Stimulated activated CD8-positive, alpha-beta memory T cell treated with anti-CD3 and anti-CD28 coated beads, Interleukin-7, amount 100 ng/mL, for 24 hours (primary cell): ENCODE data around the gene MED13L.
"Not testable (repeated sequence)": the region's sequence is repeated elsewhere in the genome, so short reads cannot be mapped to it uniquely, and the experiment has no call there.

ENCODE experiments used
- DNase-seq: peaks from one replicate; pipeline ENCODE4 v3.0.0-alpha.2; 2020; ENCODE audit warnings: low read depth

MED13L gene

GRCh38 chr12:116010467-116010866 is 267.0 kb downstream of the MED13L start:
- no peak for DNase-seq

- DNase-seq = no peak
These were observed 267.7 kb downstream of the MED13L start for GRCh38 chr12:116009805-116010204.

GRCh38 chr12:116006141-116006540 is 271.4 kb downstream of the MED13L start:
- DNase-seq = no peak

GRCh38 chr12:116002890-116003536 is 274.5 kb downstream of the MED13L start:
- no peak for DNase-seq

GRCh38 chr12:116000252-116000651 is 277.2 kb downstream of the MED13L start:
- DNase-seq = no peak

- no peak for DNase-seq
These were observed 277.9 kb downstream of the MED13L start for GRCh38 chr12:115999582-115999981.

GRCh38 chr12:115998794-115999478 is 278.6 kb downstream of the MED13L start:
- DNase-seq = no peak

- DNase-seq = no peak
These were observed 279.3 kb downstream of the MED13L start for GRCh38 chr12:115998119-115998633.

GRCh38 chr12:115993737-115994136 is 283.8 kb downstream of the MED13L start:
- DNase-seq = no peak

- no peak for DNase-seq
These were observed 287.3 kb downstream of the MED13L start for GRCh38 chr12:115990241-115990640.

GRCh38 chr12:115988625-115989563 is 288.6 kb downstream of the MED13L start:
- DNase-seq = no peak

GRCh38 chr12:115988212-115988611 is 289.3 kb downstream of the MED13L start:
- DNase-seq = no peak

GRCh38 chr12:115984616-115985015 is 292.9 kb downstream of the MED13L start:
- no peak for DNase-seq

GRCh38 chr12:115983226-115983798 is 294.2 kb downstream of the MED13L start:
- no peak for DNase-seq

GRCh38 chr12:115980339-115980738 is 297.2 kb downstream of the MED13L start:
- DNase-seq = no peak

GRCh38 chr12:115979851-115980250 is 297.6 kb downstream of the MED13L start:
- DNase-seq = no peak

GRCh38 chr12:115979351-115979750 is 298.1 kb downstream of the MED13L start:
- no peak for DNase-seq

GRCh38 chr12:115976829-115977228 is 300.7 kb downstream of the MED13L start:
- DNase-seq = not testable (repeated sequence)

GRCh38 chr12:115975411-115975810 is 302.1 kb downstream of the MED13L start:
- DNase-seq = no peak

- DNase-seq = no peak
These were observed 303.3 kb downstream of the MED13L start for GRCh38 chr12:115973968-115974724.

- DNase-seq = no peak
These were observed 304.4 kb downstream of the MED13L start for GRCh38 chr12:115973066-115973465.
